KOPT-K1 (cell line): ENCODE data around the gene ZNF608.

Experiments
- H3K27ac ChIP-seq: fragments of 200-600 bp; sonication (generic); 2 replicates; pipeline ENCODE4 v1.5.1; 2016; ENCODE audit warnings: antibody characterized with exemption, mild to moderate bottlenecking, low read depth, low read length; ENCODE audit not compliant: poor library complexity, severe bottlenecking
- H3K36me3 ChIP-seq: fragments of 200-600 bp; sonication (generic); 2 replicates; pipeline ENCODE4 v1.5.1; 2017; ENCODE audit warnings: antibody characterized with exemption, mild to moderate bottlenecking, low read length, moderate library complexity; ENCODE audit not compliant: insufficient read depth
- H3K9me3 ChIP-seq: fragments of 200-600 bp; sonication (generic); 2 replicates; pipeline ENCODE4 v1.5.1; 2017; ENCODE audit warnings: antibody characterized with exemption, low read length, mild to moderate bottlenecking; ENCODE audit not compliant: insufficient read depth, poor library complexity, severe bottlenecking

Gene ZNF608, protein sequence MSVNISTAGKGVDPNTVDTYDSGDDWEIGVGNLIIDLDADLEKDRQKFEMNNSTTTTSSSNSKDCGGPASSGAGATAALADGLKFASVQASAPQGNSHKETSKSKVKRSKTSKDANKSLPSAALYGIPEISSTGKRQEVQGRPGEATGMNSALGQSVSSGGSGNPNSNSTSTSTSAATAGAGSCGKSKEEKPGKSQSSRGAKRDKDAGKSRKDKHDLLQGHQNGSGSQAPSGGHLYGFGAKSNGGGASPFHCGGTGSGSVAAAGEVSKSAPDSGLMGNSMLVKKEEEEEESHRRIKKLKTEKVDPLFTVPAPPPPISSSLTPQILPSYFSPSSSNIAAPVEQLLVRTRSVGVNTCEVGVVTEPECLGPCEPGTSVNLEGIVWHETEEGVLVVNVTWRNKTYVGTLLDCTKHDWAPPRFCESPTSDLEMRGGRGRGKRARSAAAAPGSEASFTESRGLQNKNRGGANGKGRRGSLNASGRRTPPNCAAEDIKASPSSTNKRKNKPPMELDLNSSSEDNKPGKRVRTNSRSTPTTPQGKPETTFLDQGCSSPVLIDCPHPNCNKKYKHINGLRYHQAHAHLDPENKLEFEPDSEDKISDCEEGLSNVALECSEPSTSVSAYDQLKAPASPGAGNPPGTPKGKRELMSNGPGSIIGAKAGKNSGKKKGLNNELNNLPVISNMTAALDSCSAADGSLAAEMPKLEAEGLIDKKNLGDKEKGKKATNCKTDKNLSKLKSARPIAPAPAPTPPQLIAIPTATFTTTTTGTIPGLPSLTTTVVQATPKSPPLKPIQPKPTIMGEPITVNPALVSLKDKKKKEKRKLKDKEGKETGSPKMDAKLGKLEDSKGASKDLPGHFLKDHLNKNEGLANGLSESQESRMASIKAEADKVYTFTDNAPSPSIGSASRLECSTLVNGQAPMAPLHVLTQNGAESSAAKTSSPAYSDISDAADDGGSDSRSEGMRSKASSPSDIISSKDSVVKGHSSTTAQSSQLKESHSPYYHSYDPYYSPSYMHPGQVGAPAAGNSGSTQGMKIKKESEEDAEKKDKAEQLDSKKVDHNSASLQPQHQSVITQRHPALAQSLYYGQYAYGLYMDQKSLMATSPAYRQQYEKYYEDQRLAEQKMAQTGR (N-terminal part only)

DNA sequence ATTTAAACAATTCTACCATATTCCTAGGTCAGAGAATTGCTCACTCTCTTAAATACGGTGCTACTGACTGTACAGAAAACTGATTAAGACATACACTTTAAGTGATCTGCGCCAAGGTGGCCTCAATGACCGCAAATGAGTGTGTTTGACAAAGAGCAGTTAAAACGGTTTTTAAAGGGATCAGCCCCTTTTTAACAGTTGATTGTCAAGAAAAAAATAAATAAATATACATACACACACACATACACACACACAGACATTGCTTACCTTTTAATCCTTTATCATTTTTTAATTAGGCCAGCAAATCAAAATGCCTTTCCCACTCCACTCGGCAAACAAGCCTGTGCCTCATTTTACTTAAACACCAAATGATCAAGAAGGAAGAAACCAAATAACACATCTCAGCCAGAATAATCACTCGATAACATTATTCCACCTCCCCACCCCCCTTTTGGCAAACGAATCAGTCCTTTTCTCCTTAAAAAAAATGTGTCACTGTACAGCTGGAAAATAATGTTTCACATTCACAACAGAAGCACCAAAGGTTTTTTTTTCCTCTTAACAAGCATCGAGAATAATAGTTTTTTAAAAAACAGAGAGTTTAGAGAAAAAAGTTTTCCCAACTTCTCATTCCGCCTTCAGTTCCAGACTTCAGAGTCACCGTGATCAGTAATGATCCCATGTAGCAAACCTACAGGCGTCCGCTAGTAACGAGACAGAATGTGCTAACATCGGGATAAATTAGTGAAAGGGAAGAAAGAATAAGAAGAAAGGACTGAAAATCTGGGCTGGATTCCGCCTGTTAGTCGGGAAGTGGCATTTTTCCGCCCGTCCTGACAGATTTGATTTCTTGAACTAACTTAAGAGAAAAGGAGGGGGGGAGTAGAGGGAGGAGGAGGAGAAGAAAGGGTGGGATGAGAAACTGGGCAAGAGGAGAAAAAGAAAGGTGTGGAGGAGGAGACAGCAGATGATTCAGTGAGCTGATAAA is at the start of gene ZNF608:
Gene ZNF608 (minus strand): TSS at position 712 of the 988 bp plus-strand sequence. CDS start 1,650 bp downstream, outside the sequence.
- H3K36me3 ChIP-seq: no peaks in the 10 kb centered on the region
- no peak within 1 kb of the TSS for H3K27ac ChIP-seq
- no peaks in the 10 kb centered on the region for H3K9me3 ChIP-seq

DNA sequence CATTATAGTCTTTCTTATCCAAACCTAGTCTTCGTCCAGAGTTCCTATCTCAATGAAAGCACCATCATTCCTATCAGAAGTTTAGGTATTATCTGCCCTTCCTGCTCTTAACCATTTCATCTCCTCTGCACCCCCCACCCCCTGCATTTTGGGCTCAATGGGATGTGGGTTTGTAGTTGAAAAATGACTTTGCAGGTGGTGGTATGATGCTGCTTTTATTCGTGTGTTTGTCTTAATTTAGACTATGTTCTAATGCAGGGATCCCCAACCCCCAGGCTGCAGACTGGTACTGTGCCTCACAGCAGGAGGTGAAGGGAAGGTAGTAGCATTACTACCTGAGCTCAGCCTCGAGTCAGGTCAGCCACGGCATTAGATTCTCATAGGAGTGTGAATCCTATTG is 49.4 kb upstream of the ZNF608 start:
- H3K27ac ChIP-seq: no peak overlapping the region

DNA sequence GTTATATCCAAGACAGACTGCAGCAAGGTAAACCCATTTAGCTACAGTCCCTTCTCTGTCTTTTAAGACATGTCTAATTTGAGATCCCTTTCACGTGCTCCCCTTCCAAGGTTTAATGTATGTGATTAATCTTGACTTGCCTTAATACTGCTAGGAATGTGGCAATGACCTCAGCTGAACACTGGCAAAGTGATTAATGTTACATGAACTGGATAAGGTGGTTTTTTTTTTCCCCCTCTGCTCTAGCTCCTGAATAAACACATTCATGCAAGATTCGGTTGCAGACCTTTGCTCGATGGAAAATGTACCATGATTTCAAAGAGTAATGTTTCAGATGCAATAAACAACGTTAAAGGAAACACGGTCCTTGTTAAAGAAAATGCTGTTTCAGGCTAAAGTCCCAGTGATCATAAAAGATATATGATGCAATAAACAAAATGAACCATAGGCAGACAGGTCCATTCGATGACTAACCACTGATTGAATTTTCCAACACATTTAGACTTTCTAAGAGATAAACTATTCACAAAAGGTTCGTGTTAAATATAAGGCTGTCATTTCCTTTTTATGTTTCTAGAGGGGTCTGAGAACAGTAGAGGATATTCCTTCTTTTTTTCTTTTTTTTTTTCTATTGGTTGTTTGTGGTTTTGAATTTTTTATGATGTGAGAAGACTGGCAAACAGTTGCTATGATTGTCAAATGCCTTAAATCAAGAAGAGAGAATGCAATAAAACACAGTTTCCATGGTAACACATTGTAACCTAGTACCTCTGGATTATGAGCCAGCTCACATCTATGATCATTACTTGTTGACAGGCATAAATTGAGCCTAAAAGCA is 44.7 kb upstream of the ZNF608 start:
- H3K36me3 ChIP-seq: no peaks in the 10 kb centered on the region
- H3K9me3 ChIP-seq: no peaks in the 10 kb centered on the region
- H3K27ac ChIP-seq: no peak overlapping the region

More for the DNA sequence above, 49.4 kb upstream of the ZNF608 start:
- Histone ChIP-seq H3K9me3 (no peaks in the 10 kb centered on the region), H3K36me3 (no peaks in the 10 kb centered on the region)

DNA sequence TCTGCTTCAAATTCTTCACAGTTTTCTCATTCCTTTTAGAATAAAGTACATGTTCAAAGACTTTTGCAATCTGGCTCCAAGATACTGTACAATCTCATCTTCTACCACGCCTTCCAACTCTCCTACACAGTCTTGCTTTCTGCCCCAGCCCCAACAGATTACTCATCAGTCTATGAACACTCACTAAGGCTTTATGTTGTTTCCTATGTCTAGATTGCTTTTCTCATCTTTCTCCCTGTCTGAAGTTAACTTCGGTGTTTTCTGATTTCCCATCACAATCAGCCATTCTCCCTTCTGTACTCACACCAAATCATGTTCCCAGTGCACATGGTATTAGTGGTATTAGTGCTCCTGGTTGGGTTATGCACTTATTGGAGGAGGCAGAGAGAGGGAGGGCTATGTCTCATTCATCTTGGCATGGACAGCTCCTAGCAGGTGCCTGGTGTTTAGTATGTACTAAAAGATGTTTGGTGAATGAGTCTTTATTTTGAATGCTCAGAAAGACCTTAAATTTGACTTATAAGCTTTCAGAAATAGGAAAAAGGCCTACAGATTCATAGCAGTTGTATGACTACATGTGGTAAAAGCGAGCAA is 44.0 kb upstream of the ZNF608 start:
- Histone ChIP-seq H3K27ac (no peak overlapping the region), H3K36me3 (no peaks in the 10 kb centered on the region), H3K9me3 (no peaks in the 10 kb centered on the region)

DNA sequence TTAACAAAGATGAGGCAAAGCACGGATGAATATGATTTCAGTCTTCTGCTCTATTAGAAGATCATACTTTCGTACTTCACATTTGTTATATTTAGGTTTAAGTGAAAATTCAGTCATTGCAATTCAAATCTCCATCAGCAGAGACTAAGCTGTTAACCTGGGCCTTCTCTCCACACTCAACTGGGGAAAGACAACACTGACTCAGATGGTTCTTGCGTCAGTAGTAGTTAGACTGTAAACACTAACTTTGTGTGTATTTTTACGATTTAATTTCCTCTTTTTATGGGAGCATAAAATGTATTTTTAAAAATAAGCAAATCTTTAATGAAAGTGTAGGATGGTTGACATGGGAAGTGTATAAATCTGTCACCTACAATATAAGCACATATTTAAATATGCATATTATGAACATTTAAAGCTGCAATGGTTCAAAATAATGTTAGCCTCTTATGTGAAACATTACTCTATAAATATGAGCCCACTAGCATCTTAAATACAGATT is 42.7 kb upstream of the ZNF608 start:
- Histone ChIP-seq H3K36me3 (no peaks in the 10 kb centered on the region), H3K9me3 (no peaks in the 10 kb centered on the region), H3K27ac (no peak overlapping the region)

DNA sequence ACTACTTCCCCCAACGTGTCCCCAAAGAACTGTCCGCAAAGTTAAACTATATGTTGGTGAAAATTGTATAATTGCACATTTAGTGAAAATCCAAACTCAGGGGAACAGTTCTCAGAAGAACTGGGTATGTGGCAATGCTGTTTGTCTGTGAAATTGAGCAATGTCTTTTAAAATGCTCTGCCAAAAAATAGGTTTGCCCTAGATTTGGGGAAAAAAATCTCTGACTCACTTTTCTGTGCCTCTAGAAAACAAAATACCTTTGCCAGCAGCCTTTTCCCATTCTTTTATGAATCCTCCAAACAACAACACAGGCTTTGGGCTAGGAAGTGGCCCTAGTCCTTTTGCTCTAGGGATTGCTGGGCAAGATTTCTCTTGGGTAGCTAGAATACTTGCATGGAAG is 37.4 kb upstream of the ZNF608 start:
- no peak overlapping the region for H3K27ac ChIP-seq
- no peaks in the 10 kb centered on the region for H3K9me3 ChIP-seq
- no peaks in the 10 kb centered on the region for H3K36me3 ChIP-seq

DNA sequence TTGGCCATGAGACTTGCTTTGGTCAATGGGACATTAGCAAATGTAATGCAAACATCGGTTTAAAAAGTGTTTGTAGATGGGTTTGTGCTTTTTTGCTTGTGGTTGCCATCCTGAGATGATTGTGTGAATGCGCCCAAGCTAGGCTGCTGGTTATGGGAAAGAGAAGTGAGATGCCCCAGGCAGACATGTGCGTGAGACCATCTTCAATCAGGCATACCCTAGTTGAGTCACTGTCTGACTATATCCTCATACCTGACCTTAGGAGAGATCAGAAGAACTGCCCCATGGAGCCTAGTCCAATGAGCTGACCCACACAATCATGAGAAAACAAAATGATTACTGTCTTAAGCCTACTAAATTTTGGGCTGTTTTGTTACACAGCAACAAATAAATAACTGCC is 36.8 kb upstream of the ZNF608 start:
- H3K9me3 ChIP-seq: no peaks in the 10 kb centered on the region
- no peaks in the 10 kb centered on the region for H3K36me3 ChIP-seq
- H3K27ac ChIP-seq: no peak overlapping the region

DNA sequence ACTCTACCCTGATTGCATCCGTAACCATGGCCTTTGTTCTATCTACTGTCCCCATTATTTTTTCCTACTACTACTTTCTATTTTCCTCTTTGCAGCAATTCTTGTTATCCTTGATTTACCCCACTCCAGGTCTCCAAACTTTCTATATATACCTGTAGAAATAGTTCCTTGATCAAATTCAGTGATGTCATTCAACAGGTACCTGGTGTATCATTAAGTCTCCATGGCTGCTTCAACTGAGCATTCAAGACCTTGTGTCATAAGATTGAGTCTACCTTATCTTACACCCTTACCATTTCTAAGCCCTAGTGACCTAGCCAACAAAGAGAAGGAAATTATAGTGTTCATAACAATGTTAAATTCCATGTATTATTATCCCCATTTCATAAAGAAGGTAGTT is 35.8 kb upstream of the ZNF608 start:
- Histone ChIP-seq H3K9me3 (no peaks in the 10 kb centered on the region), H3K36me3 (no peaks in the 10 kb centered on the region)

DNA sequence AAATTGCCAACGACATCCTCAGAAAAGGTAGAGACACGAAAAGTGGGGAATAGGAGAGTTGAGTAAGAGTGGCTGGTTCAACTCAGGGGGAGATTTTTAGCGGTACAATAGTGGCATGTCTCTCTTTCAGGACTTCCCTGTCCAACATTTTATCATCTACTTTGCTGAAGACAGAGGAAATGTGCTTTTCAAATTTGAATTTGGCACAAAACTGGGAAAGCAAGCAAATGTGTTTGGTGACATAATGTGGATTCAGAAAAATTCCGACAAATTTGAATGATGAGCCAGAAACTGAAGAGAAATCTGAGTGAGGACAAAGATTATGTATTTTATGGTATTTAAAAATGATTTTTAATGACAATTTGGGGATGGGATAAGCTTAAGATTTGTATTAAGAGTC is 33.6 kb upstream of the ZNF608 start:
- Histone ChIP-seq H3K9me3 (no peaks in the 10 kb centered on the region), H3K36me3 (no peaks in the 10 kb centered on the region), H3K27ac (no peak overlapping the region)

More for the DNA sequence above, 35.8 kb upstream of the ZNF608 start:
- H3K27ac ChIP-seq: no peak overlapping the region

DNA sequence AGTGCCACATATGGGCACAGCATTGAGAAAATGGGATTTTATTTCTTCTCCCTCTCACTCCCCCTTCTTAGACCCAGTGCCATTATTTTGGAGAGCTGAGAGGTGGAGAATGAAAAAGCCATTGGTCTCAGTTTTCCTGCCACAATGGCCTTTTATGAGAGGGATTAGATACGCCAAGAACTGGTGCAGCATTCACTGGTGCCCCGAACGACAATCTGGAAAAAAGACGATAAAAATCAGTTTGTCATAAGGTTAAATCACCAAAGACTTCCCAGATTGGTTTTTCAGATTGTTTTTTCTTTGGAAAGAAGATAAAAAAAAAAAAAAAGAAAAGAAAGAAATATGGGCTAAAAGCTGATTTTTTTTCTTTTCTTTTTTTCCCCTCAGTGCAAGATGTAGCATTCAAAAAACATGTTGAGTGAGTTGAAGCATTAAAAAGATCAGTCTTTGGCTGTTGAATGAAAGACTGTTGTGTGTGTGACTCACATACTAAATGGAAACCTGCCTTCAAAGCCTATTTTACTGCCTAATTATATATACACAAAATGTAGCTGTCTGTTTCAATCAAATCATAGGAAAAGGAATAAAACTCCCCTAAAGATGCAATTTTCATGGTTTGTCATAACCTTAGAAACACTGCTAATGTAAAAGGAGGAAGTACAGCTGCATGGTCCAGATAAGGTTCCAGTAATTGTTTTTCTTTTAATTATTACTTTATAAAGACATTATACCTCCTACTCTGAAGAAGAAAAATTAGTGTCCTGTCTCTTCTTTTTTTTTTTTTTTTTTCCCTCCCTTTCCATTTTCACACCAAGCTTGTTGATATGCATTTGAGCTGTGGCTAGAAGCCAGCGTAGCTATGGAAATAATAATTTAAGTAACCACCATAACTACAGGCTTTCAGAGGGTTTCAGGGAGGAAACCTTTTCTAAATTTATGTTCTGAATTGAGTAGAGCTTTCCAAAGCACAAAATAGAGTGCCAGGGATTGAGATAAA is 27.2 kb upstream of the ZNF608 start:
- H3K27ac ChIP-seq: no peak overlapping the region
- no peaks in the 10 kb centered on the region for H3K9me3 ChIP-seq
- no peaks in the 10 kb centered on the region for H3K36me3 ChIP-seq

DNA sequence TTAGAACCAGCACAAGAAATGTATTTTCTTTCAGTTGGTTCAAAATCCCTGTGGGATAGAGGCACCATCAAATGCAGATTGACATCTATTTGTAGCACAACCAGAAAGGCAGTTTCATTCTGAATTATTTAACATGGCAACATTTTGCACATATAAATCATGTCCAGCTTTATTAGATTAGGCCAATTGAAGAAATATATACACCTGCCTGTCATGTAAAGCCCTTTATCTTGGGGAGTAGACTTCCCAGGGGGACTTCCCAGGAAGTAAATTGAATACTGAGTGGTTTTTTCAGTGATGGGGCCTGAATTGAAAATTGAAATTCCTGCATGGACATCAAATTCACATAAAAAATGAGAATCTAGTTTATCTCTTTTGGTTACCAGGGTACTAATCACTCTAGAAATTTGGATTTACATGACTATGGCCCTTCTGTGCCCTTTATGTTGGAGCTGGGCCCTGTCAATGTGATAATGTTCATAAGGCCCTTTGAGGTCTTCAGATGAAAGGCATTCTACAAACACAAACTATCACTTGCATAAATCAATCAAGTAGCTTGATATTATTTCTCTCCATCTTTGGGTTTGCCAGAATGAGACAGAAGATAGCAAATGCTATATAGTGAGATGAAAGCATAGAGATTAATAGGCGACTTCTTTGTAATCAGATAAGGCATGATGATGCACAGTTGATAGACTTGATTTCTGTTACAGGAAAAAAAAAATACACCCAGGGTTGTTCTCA is 26.2 kb upstream of the ZNF608 start:
- Histone ChIP-seq H3K27ac (no peak overlapping the region), H3K36me3 (no peaks in the 10 kb centered on the region)

DNA sequence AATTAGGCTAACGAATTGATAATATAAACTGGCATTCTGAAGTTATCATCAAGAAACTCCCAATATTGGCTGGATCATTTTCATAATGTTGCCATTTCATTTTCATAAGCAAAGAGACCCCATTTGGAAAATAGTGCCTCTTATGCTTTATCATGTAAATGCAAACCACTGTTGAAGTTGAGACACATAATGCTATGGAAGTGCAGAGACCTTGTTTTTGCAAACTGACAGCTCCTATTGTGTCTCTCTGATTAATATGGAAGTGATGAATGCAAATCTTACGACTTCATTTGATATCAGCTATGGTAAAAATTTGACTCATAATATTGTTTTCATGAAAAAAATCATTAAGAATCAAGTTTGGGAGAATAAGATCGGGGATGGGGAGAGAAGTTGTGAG is 25.3 kb upstream of the ZNF608 start:
- no peaks in the 10 kb centered on the region for H3K36me3 ChIP-seq
- H3K27ac ChIP-seq: no peak overlapping the region
- no peaks in the 10 kb centered on the region for H3K9me3 ChIP-seq

More for the DNA sequence above, 26.2 kb upstream of the ZNF608 start:
- no peaks in the 10 kb centered on the region for H3K9me3 ChIP-seq
